HEK293T (cell line): ENCODE results near the gene SPI1.

ENCODE experiments used
- ARNT ChIP-seq: fragments of 450-650 bp; IDR thresholded peaks from 2 replicates; pipeline ENCODE4 v1.6.1; 2017; ENCODE audit warnings: mild to moderate bottlenecking
- BHLHE40 ChIP-seq: fragments of 450-650 bp; IDR thresholded peaks from 2 replicates; pipeline ENCODE4 v1.6.1; 2016; ENCODE audit warnings: mild to moderate bottlenecking, moderate library complexity, borderline replicate concordance
- ELF4 ChIP-seq: fragments of 450-650 bp; IDR thresholded peaks from 2 replicates; pipeline ENCODE4 v1.6.1; 2017; ENCODE audit warnings: antibody characterized with exemption
- FOXA1 ChIP-seq: fragments of 450-650 bp; IDR thresholded peaks from 2 replicates; pipeline ENCODE4 v1.6.1; 2016; ENCODE audit warnings: mild to moderate bottlenecking
- FOXM1 ChIP-seq: fragments of 450-650 bp; IDR thresholded peaks from 2 replicates; pipeline ENCODE4 v1.6.1; 2017; ENCODE audit warnings: mild to moderate bottlenecking, borderline replicate concordance
- HDGF ChIP-seq: fragments of 450-650 bp; IDR thresholded peaks from 2 replicates; pipeline ENCODE4 v1.6.1; 2017; ENCODE audit warnings: antibody characterized with exemption, borderline replicate concordance
- LEF1 ChIP-seq: fragments of 450-650 bp; IDR thresholded peaks from 2 replicates; pipeline ENCODE4 v1.6.1; 2017; ENCODE audit warnings: mild to moderate bottlenecking, borderline replicate concordance
- SP1 ChIP-seq: fragments of 450-650 bp; IDR thresholded peaks from 2 replicates; pipeline ENCODE4 v1.6.1; 2017
- SUZ12 ChIP-seq: fragments of 450-650 bp; IDR thresholded peaks from 2 replicates; pipeline ENCODE4 v1.6.1; 2016; ENCODE audit warnings: mild to moderate bottlenecking
- TARDBP ChIP-seq: fragments of 450-650 bp; IDR thresholded peaks from 2 replicates; pipeline ENCODE4 v1.6.1; 2016

DNA sequence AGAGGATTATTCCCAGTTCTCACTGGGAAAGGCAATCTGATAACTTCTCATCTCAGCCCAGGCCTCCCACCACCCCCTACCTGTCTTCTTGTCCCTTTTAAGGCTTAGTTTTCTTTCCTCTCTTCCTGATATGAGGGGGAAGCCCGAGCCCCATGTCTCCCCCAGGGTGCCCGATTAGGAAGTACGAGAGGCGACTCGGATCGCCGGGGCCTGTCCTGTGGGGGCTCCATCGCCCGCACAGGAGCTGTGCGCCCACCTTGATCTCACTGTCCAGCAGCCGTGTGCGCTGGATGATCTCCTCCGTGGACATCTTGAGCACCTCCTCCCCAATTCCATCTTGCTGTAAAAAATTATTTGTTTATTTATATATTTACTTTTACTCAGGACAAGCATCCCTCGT is 47.3 kb upstream of the SPI1 start:
- TF ChIP-seq HDGF (no peak), ELF4 (no peak), SUZ12 (no peak), FOXA1 (no peak), BHLHE40 (no peak), LEF1 (no peak), SP1 (no peak), TARDBP (no peak), FOXM1 (no peak), ARNT (no peak)
